IPS-NIHi7 (cell line): ENCODE measurements around the gene ELOB.
"Not testable (repeated sequence)": the region's sequence is repeated elsewhere in the genome, so short reads cannot be mapped to it uniquely, and the experiment has no call there.

Experiments
- DNase-seq: peaks from one replicate; pipeline ENCODE4 v3.0.0; 2012; ENCODE audit warnings: mixed read lengths; ENCODE audit errors: extremely low spot score

ELOB gene

GRCh38 chr16:2748757-2749455 is 28.2 kb downstream of the ELOB start:
- DNase-seq, result no peak

DNA sequence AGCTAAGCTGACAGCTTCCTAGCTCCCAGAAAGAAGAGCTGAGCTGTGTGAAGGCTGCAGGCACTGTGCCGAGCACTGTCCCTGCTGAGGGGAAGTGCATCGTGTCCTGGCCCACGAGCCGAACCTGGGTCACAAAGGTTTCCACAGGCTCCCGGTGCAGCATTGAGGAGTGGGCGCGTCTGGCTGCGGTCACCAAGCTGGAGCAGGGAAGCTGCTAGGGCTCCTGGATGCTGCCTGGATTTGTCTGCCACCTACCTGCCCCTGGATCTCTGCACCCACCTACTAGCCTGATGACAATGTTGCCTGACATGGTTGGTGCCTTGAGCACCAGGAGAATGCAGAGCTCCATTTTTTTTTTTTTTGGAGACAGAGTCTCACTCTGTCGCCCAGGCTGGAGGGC is 31.1 kb downstream of the ELOB start:
- DNase-seq, result no peak

GRCh38 chr16:2745116-2745890 is 31.8 kb downstream of the ELOB start:
- no peak for DNase-seq

- no peak for DNase-seq
Observed at GRCh38 chr16:2744711-2745110, 32.4 kb downstream of the ELOB start.

- no peak for DNase-seq
Observed at GRCh38 chr16:2743007-2743810, 33.9 kb downstream of the ELOB start.

DNA sequence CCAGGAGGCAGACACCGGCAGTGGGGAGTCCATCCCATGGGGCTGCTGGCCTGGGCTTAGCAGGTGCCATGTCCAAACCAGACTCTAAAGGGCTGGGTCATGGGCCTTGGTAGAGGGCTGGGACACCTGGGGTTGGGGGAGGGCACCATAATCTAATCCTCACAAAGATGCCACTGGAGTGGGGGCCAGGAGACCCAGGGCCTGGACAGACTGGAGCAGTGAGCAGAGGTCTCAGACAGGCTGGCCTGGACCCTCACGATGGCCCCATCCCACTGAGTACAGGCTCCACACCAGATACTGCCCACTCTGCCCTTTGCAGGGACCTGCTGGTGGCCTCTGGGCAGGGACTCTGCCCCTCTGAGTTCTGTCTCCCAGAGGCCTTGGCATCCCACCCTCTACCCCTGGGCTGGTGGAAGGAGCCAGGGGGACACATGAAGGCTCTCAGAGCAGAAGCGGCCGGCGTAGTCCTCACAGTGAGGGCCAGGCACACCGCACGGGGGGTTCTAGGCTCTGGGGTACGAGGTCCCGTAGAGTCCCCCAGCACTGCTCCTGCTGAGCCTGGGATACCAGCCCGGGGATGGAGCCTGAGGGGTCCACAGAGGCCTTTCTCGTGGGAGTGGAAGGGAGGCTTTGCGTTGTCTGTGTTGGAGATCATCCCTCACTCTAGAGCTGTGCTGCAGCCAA is 34.6 kb downstream of the ELOB start:
- DNase-seq, result no peak

- DNase-seq, result no peak
Observed at GRCh38 chr16:2741168-2741567, 35.9 kb downstream of the ELOB start.

- no peak for DNase-seq
Observed at GRCh38 chr16:2740476-2740875, 36.6 kb downstream of the ELOB start.

- no peak for DNase-seq
Observed at GRCh38 chr16:2739625-2740430, 37.3 kb downstream of the ELOB start.

DNA sequence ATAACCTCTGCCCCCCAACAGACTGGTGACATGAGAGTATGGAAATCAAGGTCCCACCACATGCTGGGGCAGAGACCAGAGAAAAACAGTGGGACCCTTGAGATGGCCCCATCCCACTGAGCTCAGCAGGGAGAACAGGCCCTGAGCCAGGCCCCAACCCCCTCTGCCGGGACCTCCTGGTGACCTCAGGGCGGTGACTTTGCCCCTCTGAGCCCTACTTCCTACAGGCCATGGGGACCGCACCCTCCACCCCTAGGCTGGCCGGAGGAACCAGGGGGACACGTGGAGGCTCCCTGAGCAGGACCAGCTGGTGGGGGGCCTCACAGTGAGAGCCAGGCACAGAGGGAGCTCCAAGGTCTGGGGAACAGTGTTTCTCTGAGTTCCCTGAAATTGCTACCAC is 38.5 kb downstream of the ELOB start:
- no peak for DNase-seq

DNA sequence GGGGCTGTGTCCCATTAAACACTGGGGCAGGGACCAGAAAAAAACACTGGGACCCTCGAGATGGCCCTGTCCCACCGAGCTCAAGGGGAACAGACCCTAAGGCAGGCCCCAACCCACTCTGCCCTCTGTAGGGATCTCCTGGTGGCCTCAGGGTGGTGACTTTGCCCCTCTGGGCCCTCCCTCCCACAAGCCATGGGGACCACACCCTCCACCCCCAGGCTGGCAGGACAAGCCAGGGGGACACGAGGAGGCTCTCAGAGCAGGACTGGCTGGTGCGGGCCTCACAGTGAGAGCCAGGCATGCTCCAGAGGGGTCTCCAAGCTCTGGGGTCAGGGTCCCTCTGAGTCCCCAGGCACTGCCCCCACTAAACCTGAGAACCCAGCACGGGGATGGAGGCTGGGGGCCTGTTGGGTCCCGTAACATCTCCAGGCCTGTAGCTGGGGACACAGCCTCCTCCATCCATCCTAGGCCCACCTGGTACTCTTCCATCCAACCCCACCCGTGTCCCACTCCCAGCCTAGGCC is 39.1 kb downstream of the ELOB start:
- no peak for DNase-seq

DNA sequence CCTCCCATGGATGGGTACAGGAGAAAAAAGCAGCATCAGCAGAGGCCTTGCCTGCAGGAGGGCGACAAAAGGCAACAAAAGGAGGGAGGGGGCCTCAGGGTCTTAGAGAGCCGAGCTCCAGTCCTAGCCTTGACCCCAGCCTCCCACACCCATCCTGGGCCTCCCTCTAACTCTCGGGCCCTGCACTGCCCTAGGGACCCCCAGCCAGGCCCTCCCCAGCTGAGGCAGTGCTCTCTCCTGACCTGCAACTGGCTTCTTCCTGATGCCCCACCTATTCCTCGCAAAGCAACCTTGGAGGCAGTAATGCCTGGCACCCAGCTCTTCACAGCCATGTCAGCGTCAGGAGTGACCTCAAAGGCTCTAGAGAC is 39.9 kb downstream of the ELOB start:
- DNase-seq, result no peak

DNA sequence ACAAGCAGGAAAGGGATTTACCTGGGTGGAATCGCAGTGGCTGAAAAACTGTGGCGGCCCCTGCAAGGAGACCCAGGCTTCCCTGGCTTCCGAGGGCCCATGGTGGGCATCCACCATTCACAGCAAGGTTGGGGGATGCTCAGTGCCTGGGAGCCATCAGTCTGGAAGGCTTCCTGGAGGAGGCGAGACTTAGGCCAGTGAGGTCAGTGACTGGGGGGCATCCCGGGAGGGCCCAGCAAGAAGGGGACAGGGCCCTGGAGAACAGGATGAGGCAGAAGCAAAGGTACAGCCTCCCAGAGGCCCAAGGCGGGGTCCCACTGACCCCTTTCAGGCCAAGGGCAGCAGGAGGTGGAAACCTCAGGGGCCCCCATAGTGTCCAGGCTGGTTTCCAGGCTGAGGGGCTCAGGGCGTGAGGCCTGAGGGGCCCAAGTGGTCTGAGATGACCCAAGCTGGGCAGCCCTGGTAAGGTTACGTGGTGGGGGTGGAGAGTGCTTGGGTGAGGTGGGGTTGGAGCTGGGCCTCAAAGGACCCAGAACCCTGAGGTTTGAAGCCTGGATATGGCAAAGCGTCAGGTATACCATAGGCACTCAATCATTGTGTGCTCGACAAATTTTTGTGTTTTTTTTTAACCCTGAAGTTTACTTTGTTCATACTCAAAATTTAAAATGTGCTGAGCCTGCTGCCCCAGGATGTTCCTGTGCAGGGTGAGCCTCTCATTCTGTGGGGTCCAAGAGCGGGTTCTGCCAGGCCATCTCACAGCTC is 40.4 kb downstream of the ELOB start:
- DNase-seq, result no peak

- no peak for DNase-seq
Observed at GRCh38 chr16:2734844-2735515, 42.1 kb downstream of the ELOB start.

GRCh38 chr16:2728034-2728433 is 49.0 kb downstream of the ELOB start:
- no peak for DNase-seq

- no peak for DNase-seq
Observed at GRCh38 chr16:2726923-2727322, 50.2 kb downstream of the ELOB start.

DNA sequence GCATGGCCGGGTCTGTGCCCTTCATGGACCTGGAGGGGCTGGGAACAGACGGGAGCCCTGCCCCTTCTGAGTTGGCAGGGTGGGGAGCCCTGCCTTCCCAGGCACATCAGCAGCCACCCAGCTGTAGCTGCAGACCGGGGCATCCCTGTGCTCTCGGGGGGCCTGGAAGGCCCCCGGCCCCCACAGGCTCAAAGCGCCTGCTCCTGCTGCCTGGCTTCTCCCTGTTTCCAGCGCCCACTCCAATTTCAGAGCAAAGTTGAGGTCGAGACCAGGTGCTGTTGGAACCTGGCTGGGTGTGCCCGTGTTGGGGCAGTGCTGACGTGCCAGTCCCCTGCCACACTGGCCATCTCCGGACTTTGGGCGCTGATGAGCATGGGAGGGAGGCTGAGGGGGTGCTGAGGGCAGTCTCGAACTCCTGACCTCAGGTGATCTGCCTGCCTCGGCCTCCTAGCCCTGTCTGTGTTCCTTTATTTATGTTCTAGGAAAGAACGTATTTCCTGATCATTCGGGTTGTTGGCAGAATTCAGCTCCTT is 52.2 kb downstream of the ELOB start:
- DNase-seq, result no peak

GRCh38 chr16:2724088-2724676 is 52.9 kb downstream of the ELOB start:
- DNase-seq, result no peak

- DNase-seq, result not testable (repeated sequence)
Observed at GRCh38 chr16:2721634-2722173, 55.4 kb downstream of the ELOB start.
